GM12878 (cell line): Measurements from ENCODE around the gene TP63. TPM values are rescaled to one million over a fixed set of nuclear protein-coding genes. Genes with fewer than 3 reads are reported as not detected.

Source experiments
- CHD4 ChIP-seq: fragments of 200-600 bp; sonication (generic); IDR thresholded peaks from 2 replicates; pipeline ENCODE4 v1.6.1; 2016; ENCODE audit warnings: mild to moderate bottlenecking
- CTCF ChIP-seq, 3 experiments: IDR thresholded peaks in 2 of 3; conservative IDR thresholded peaks in 1 of 3; 2 replicates each; pipeline ENCODE4 v1.5.1; 2011; ENCODE audit warnings: low read depth in 3 of 3, low read length in 3 of 3, mild to moderate bottlenecking in 3 of 3, control low read depth in 2 of 3, moderate library complexity in 2 of 3, inconsistent platforms in 1 of 3, mixed read lengths in 1 of 3; ENCODE audit not compliant: control insufficient read depth in 2 of 3, insufficient read depth in 1 of 3; ENCODE audit errors: extremely low read depth in 1 of 3
- CUX1 ChIP-seq: IDR thresholded peaks from 2 replicates; pipeline ENCODE4 v1.6.1; 2012; ENCODE audit warnings: improper control_type of control experiment, low read depth, low read length; ENCODE audit not compliant: insufficient replicate concordance
- EED ChIP-seq: sonication (generic); IDR thresholded peaks from 2 replicates; pipeline ENCODE4 v1.6.1; 2016; ENCODE audit warnings: antibody characterized with exemption, low read depth
- ETV6 ChIP-seq, 2 experiments: fragments of 450-650 bp in 1 of 2; IDR thresholded peaks in 1 of 2; conservative IDR thresholded peaks in 1 of 2; 2 replicates each; pipeline ENCODE4 v1.6.1; 2014; ENCODE audit warnings: antibody characterized with exemption in 1 of 2, borderline replicate concordance in 1 of 2, low read depth in 1 of 2, mild to moderate bottlenecking in 1 of 2, moderate library complexity in 1 of 2
- GABPA ChIP-seq: IDR thresholded peaks from 2 replicates; pipeline ENCODE4 v1.6.1; 2014; ENCODE audit warnings: antibody characterized with exemption, low read depth, mild to moderate bottlenecking, inconsistent platforms
- GATAD2B ChIP-seq: fragments of 450-650 bp; conservative IDR thresholded peaks from 2 replicates; pipeline ENCODE4 v1.6.1; 2017; ENCODE audit warnings: low read depth, mild to moderate bottlenecking, moderate library complexity
- JUNB ChIP-seq: IDR thresholded peaks from 2 replicates; pipeline ENCODE4 v1.6.1; 2016; ENCODE audit warnings: antibody characterized with exemption, mild to moderate bottlenecking
- KDM1A ChIP-seq: fragments of 200-600 bp; sonication (generic); IDR thresholded peaks from 2 replicates; pipeline ENCODE4 v1.6.1; 2016; ENCODE audit warnings: borderline replicate concordance
- MAX ChIP-seq: IDR thresholded peaks from 2 replicates; pipeline ENCODE4 v1.6.1; 2012; ENCODE audit warnings: low read depth, low read length, improper control_type of control experiment
- PAX5 ChIP-seq: IDR thresholded peaks from 2 replicates; pipeline ENCODE4 v1.6.1; 2011; ENCODE audit warnings: low read depth, low read length, borderline replicate concordance
- PBX3 ChIP-seq: IDR thresholded peaks from 2 replicates; pipeline ENCODE4 v1.6.1; 2011; ENCODE audit warnings: mild to moderate bottlenecking, low read depth, low read length, moderate library complexity; ENCODE audit not compliant: insufficient replicate concordance
- REST ChIP-seq: IDR thresholded peaks from 2 replicates; pipeline ENCODE4 v1.6.1; 2012; ENCODE audit warnings: mild to moderate bottlenecking, low read depth, low read length
- SMC3 ChIP-seq: IDR thresholded peaks from 2 replicates; pipeline ENCODE4 v1.6.1; 2011; ENCODE audit warnings: low read length, improper control_type of control experiment, borderline replicate concordance
- SREBF1 ChIP-seq: IDR thresholded peaks from 2 replicates; pipeline ENCODE4 v1.6.1; 2012; ENCODE audit warnings: mild to moderate bottlenecking, low read length
- STAT3 ChIP-seq: IDR thresholded peaks from 2 replicates; pipeline ENCODE4 v1.6.1; 2011; ENCODE audit warnings: low read depth, low read length, improper control_type of control experiment
- ZSCAN29 ChIP-seq: fragments of 450-650 bp; IDR thresholded peaks from 2 replicates; pipeline ENCODE4 v1.6.1; 2017; ENCODE audit warnings: mild to moderate bottlenecking, moderate library complexity
- polyA plus RNA-seq, 11 experiments: library from polyadenylated mRNA; depleted of rRNA in 4 of 11; unstranded in 6 of 11; stranded (reverse) in 5 of 11; fragments of >200 nt; fragmentation: Nextera tagmentation in 4 of 11; fragmentation: Illumina TruSeq in 1 of 11; extraction: Ambion mirVana in 4 of 11; extraction: Trizol in 1 of 11; gene quantifications; 1 replicate in 1 of 11; 2 replicates in 10 of 11; pipeline versions ENCODE4 v1.2.1 to v1.2.3, GENCODE V29; 2011 to 2016; ENCODE audit warnings: inconsistent platforms in 2 of 11, missing spikeins in 2 of 11, low read depth in 1 of 11
- total RNA-seq, 4 experiments: library from RNA; depleted of rRNA in 3 of 4; stranded (reverse); fragments of >200 nt in 3 of 4; fragmentation: Illumina TruSeq in 1 of 4; extraction: Trizol in 1 of 4; gene quantifications; 2 replicates each; pipeline versions ENCODE4 v1.2.1 to v1.2.3, GENCODE V29; 2013 to 2021

TP63 gene
- total and polyA plus RNA-seq, 10 of the 15 experiments (the other 5 are each of a cell fraction or from before 2014, with no cell fraction given), result 1.4 to 10.8 (median 6.2) TPM

- no peak for TF ChIP-seq PBX3
- no peak for TF ChIP-seq ZSCAN29
- TF ChIP-seq SREBF1, result no peak
- TF ChIP-seq CUX1, result no peak
- no peak for TF ChIP-seq MAX
- TF ChIP-seq EED, result peak; percentile 85
- TF ChIP-seq JUNB, result peak; percentile 95
- TF ChIP-seq CTCF (IDR thresholded peaks at IDR 0.05 in 2 of 3, conservative IDR thresholded peaks at IDR 0.05 in 1 of 3; ENCODE audit: control insufficient read depth in 2 of 3, extremely low read depth in 1 of 3, insufficient read depth in 1 of 3, low read depth in 3 of 3, low read length in 3 of 3), result no peak
- no peak for TF ChIP-seq STAT3
- no peak for TF ChIP-seq REST
- TF ChIP-seq PAX5, result no peak
- TF ChIP-seq GABPA, result peak; percentile 65
- TF ChIP-seq ETV6 (conservative IDR thresholded peaks at IDR 0.05 in 1 of 2, IDR thresholded peaks at IDR 0.05 in 1 of 2; ENCODE audit: borderline replicate concordance in 1 of 2, low read depth in 1 of 2), result peak in 1 of 2 experiments; percentile 64; a peak in 1 of 4 replicates
- TF ChIP-seq SMC3, result no peak
- TF ChIP-seq CHD4, result no peak
- TF ChIP-seq KDM1A, result no peak
- no peak for TF ChIP-seq GATAD2B
Measured at GRCh38 chr3:189841473-189842205, 210.4 kb downstream of the TP63 start (continued).
